Measurements from ENCODE around the gene HOGA1. TPM values are rescaled to one million over a fixed set of nuclear protein-coding genes. Genes with fewer than 3 reads are reported as not detected.

HOGA1 gene
- polyA plus RNA-seq, 1 of the 3 experiments (the other 2 are of a cell fraction), result 2.9 TPM

- Histone ChIP-seq H4K20me1 (ENCODE audit: insufficient read depth) (no peaks in the 10 kb centered on the region), H2AFZ (ENCODE audit: low read depth) (no peak overlapping the region), H3K9ac (no peak overlapping the region; the same call in 1 of the 2 replicates), H3K36me3 (replicated peaks in 1 of 2; ENCODE audit: control insufficient read depth in 1 of 2, insufficient read depth in 2 of 2, low read length in 1 of 2) (no peaks in the 10 kb centered on the region), H3K27ac (ENCODE audit: low read depth in 2 of 2, low read length in 1 of 2) (peak overlapping the region; percentile 67 to 100), H3K9me3 (no peaks in the 10 kb centered on the region), H3K9me2 (no peaks in the 10 kb centered on the region), H3K4me1 (ENCODE audit: control insufficient read depth in 1 of 2, insufficient read depth in 2 of 2, low read depth in 1 of 2, low read length in 1 of 2) (peaks cover 16 to 47% of the 10 kb centered on the region in 2 experiments; a peak in 3 of 4 replicates), H3F3A (replicated peaks; ENCODE audit: insufficient read depth) (peaks cover 25% of the 10 kb centered on the region), H3K27me3 (ENCODE audit: insufficient read depth) (no peaks in the 10 kb centered on the region), H3K79me2 (ENCODE audit: insufficient read depth) (peaks cover 62% of the 10 kb centered on the region), H3K4me2 (peak overlapping the region; percentile 17; the same call in 1 of the 2 replicates), H3K4me3 (ENCODE audit: low read depth in 2 of 2, low read length in 1 of 2) (no peak overlapping the region)
- POLR2A ChIA-PET, result interaction anchor here (0.7 kb wide), 1 partner anchor 146 kb away, joined by 5 read pairs; no protein-coding TSS in a partner anchor
- TF ChIP-seq RAD21 (IDR thresholded peaks at IDR 0.05; ENCODE audit: low read length) (no peak), EZH2phosphoT487 (IDR thresholded peaks at IDR 0.05; ENCODE audit: borderline replicate concordance, low read depth) (no peak), GATA2 (CRISPR knock-in tag; IDR thresholded peaks at IDR 0.05) (no peak), RXRA (IDR thresholded peaks at IDR 0.05; ENCODE audit: borderline replicate concordance, low read depth) (no peak), TAF1 (IDR thresholded peaks at IDR 0.05; ENCODE audit: borderline replicate concordance, low read depth, low read length) (no peak), ELF1 (IDR thresholded peaks at IDR 0.05) (no peak), FOXM1 (IDR thresholded peaks at IDR 0.05; ENCODE audit: low read depth) (no peak), MEF2A (IDR thresholded peaks at IDR 0.05; ENCODE audit: borderline replicate concordance, low read depth) (no peak), EP300 (IDR thresholded peaks at IDR 0.05; ENCODE audit: borderline replicate concordance in 1 of 2, low read depth in 1 of 2, low read length in 1 of 2) (no peak), SIN3A (IDR thresholded peaks at IDR 0.05; ENCODE audit: borderline replicate concordance, low read depth, low read length) (no peak), FOXJ3 (CRISPR knock-in tag; IDR thresholded peaks at IDR 0.05) (no peak), NRF1 (IDR thresholded peaks at IDR 0.05; ENCODE audit: low read depth, low read length) (no peak), TCF12 (IDR thresholded peaks at IDR 0.05) (no peak)
- TF ChIP-seq, protein P1, sequence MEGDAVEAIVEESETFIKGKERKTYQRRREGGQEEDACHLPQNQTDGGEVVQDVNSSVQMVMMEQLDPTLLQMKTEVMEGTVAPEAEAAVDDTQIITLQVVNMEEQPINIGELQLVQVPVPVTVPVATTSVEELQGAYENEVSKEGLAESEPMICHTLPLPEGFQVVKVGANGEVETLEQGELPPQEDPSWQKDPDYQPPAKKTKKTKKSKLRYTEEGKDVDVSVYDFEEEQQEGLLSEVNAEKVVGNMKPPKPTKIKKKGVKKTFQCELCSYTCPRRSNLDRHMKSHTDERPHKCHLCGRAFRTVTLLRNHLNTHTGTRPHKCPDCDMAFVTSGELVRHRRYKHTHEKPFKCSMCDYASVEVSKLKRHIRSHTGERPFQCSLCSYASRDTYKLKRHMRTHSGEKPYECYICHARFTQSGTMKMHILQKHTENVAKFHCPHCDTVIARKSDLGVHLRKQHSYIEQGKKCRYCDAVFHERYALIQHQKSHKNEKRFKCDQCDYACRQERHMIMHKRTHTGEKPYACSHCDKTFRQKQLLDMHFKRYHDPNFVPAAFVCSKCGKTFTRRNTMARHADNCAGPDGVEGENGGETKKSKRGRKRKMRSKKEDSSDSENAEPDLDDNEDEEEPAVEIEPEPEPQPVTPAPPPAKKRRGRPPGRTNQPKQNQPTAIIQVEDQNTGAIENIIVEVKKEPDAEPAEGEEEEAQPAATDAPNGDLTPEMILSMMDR (IDR thresholded peaks at IDR 0.05), result no peak
- TF ChIP-seq, protein P2, sequence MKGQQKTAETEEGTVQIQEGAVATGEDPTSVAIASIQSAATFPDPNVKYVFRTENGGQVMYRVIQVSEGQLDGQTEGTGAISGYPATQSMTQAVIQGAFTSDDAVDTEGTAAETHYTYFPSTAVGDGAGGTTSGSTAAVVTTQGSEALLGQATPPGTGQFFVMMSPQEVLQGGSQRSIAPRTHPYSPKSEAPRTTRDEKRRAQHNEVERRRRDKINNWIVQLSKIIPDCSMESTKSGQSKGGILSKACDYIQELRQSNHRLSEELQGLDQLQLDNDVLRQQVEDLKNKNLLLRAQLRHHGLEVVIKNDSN (IDR thresholded peaks at IDR 0.05; ENCODE audit: borderline replicate concordance, low read depth), result no peak
- DNase-seq, result no peak
- 90% methylated on average over 3 of the region's 4 CpGs for WGBS (ENCODE audit: low lambda C conversion rate)
- CTCF ChIA-PET, result interaction anchor here (0.6 to 8.6 kb wide), 4 partner anchors 9 to 76 kb away, joined by 3 to 61 read pairs (median 4); no protein-coding TSS in a partner anchor
Measured at GRCh38 chr10:97538839-97539238, 45.4 kb upstream of the HOGA1 start.
